ENCODE results near the gene ZNF700.

DNA sequence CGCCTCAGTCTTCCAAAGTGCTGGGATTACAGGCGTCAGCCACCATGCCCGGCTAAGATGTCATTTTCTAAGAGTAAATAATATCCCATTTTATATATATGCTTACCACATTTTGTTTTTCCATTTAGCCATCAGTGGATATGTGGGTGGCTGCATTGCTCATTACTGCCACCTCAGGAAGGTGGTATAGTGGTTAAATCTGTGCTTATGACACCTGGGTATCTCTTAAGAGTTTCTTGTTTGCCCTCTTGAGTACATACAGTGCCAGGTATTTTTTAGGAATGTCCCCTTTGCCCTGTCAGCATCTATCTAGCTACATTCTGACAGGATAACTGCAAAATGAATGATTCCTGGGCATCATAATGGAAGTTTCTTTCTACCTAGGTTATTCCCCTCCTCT lies 22.7 kb upstream of the ZNF700 start:
- TF ChIP-seq, protein P1, sequence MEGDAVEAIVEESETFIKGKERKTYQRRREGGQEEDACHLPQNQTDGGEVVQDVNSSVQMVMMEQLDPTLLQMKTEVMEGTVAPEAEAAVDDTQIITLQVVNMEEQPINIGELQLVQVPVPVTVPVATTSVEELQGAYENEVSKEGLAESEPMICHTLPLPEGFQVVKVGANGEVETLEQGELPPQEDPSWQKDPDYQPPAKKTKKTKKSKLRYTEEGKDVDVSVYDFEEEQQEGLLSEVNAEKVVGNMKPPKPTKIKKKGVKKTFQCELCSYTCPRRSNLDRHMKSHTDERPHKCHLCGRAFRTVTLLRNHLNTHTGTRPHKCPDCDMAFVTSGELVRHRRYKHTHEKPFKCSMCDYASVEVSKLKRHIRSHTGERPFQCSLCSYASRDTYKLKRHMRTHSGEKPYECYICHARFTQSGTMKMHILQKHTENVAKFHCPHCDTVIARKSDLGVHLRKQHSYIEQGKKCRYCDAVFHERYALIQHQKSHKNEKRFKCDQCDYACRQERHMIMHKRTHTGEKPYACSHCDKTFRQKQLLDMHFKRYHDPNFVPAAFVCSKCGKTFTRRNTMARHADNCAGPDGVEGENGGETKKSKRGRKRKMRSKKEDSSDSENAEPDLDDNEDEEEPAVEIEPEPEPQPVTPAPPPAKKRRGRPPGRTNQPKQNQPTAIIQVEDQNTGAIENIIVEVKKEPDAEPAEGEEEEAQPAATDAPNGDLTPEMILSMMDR (IDR thresholded peaks at IDR 0.05), result no peak
- TF ChIP-seq EP300 (IDR thresholded peaks at IDR 0.05), result no peak
- no peak for TF ChIP-seq POLR2A (IDR thresholded peaks at IDR 0.05)
- TF ChIP-seq POLR2AphosphoS5 (IDR thresholded peaks at IDR 0.05), result no peak
